ENCODE data around the gene THSD7A. TPM values are rescaled to one million over a fixed set of nuclear protein-coding genes. Genes with fewer than 3 reads are reported as not detected.

Gene THSD7A
- total RNA-seq, 1 experiment from 2014 or later, result 0.68 TPM

DNA sequence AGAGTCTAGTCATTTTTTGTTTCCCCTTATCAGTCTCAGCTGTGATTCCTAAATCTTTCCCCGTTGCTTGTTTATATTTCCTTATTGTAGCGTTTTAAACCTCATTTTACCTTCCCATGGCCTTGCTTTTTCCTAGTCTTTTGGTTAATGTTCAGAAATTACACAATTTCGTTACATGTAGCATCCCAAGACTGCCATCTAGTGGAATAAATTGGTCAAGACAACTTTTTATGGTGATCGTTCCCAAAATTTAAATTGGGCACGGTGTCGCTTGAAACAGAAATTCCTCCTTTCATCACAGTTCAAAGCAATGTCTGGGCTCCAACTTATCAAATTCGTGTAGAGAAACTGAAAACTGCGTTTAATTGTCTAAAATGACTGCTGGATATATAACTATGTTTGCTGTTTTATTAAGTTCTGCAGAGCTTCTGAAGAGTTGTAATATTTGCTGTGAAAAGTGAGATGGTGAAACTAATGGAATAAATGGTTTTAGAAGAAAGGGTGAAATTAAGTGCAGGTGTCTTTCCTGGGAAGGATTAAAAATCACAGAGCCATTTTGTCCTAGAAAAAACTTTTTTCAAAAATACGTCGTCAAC lies 488.1 kb downstream of the THSD7A start:
- ATAC-seq (peak; percentile 38; the same call in 1 of the 2 replicates), DNase-seq (ENCODE audit: low spot score) (no peak)
- H3K4me3 Mint-ChIP-seq, result no peak overlapping the region; the same call in 1 of the 2 replicates
- ChIA-PET CTCF (interaction anchor here (0.7 to 1.7 kb wide), 5 partner anchors 8 to 132 kb away, joined by 3 to 7 read pairs (median 3); no protein-coding TSS in a partner anchor), POLR2A (no interaction called here)
- H3K36me3 Mint-ChIP-seq, result no peaks in the 10 kb centered on the region
- no peaks in the 10 kb centered on the region; the same call in 1 of the 2 replicates for H3K27me3 Mint-ChIP-seq (ENCODE audit: low read depth)
- H3K9me3 Mint-ChIP-seq, result no peaks in the 10 kb centered on the region
- no peak overlapping the region for H3K27ac Mint-ChIP-seq
- peaks cover 24% of the 10 kb centered on the region for H3K4me1 Mint-ChIP-seq
- no peak for TF ChIP-seq HMGA2 (CRISPR knock-in tag; IDR thresholded peaks at IDR 0.05)
- TF ChIP-seq, protein P1, sequence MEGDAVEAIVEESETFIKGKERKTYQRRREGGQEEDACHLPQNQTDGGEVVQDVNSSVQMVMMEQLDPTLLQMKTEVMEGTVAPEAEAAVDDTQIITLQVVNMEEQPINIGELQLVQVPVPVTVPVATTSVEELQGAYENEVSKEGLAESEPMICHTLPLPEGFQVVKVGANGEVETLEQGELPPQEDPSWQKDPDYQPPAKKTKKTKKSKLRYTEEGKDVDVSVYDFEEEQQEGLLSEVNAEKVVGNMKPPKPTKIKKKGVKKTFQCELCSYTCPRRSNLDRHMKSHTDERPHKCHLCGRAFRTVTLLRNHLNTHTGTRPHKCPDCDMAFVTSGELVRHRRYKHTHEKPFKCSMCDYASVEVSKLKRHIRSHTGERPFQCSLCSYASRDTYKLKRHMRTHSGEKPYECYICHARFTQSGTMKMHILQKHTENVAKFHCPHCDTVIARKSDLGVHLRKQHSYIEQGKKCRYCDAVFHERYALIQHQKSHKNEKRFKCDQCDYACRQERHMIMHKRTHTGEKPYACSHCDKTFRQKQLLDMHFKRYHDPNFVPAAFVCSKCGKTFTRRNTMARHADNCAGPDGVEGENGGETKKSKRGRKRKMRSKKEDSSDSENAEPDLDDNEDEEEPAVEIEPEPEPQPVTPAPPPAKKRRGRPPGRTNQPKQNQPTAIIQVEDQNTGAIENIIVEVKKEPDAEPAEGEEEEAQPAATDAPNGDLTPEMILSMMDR (IDR thresholded peaks at IDR 0.05), result peak; percentile 72

DNA sequence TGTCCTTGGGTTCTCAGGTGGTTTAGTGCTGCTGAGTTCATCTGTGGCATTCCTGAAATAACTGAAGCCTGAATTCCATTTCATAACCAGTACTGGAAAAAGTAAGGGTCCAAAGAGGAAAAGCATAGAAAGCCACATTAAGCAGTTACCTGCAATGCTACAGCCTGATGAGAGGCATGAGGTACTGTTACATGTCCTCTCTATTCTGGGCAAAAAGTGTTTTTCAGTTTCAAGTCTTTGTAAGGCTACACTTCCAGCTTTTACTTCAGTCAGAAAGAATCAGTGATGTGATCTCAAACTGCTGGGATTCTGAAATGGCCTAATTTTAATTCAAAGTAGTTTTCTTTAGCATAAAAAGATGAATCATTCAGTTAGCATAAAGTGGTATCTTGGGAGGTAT lies 488.9 kb downstream of the THSD7A start:
- H3K36me3 Mint-ChIP-seq, result no peaks in the 10 kb centered on the region
- CTCF ChIA-PET, result interaction anchor here (0.7 to 1.7 kb wide), 4 partner anchors 10 to 131 kb away, joined by 3 to 7 read pairs (median 4); no protein-coding TSS in a partner anchor
- H3K9me3 Mint-ChIP-seq, result no peaks in the 10 kb centered on the region
- TF ChIP-seq, protein P2, sequence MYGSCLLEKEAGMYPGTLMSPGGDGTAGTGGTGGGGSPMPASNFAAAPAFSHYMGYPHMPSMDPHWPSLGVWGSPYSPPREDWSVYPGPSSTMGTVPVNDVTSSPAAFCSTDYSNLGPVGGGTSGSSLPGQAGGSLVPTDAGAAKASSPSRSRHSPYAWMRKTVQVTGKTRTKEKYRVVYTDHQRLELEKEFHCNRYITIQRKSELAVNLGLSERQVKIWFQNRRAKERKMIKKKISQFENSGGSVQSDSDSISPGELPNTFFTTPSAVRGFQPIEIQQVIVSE (CRISPR knock-in tag; IDR thresholded peaks at IDR 0.05; ENCODE audit: borderline replicate concordance), result no peak
- TF ChIP-seq ZBTB21 (CRISPR knock-in tag; IDR thresholded peaks at IDR 0.05; ENCODE audit: borderline replicate concordance), result no peak
- no peak for TF ChIP-seq NR3C1 (CRISPR knock-in tag; conservative IDR thresholded peaks at IDR 0.05; ENCODE audit: low read depth)
- TF ChIP-seq, protein P3, sequence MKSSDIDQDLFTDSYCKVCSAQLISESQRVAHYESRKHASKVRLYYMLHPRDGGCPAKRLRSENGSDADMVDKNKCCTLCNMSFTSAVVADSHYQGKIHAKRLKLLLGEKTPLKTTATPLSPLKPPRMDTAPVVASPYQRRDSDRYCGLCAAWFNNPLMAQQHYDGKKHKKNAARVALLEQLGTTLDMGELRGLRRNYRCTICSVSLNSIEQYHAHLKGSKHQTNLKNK (CRISPR knock-in tag; IDR thresholded peaks at IDR 0.05), result no peak
- no peak for TF ChIP-seq ZNF263 (CRISPR knock-in tag; IDR thresholded peaks at IDR 0.05; ENCODE audit: low read depth)
- no peak for TF ChIP-seq ZNF416 (CRISPR knock-in tag; IDR thresholded peaks at IDR 0.05)
- TF ChIP-seq ZNF317 (CRISPR knock-in tag; IDR thresholded peaks at IDR 0.05; ENCODE audit: borderline replicate concordance, low read depth), result no peak
- TF ChIP-seq NR2C2 (CRISPR knock-in tag; IDR thresholded peaks at IDR 0.05), result no peak
- TF ChIP-seq, protein P4, sequence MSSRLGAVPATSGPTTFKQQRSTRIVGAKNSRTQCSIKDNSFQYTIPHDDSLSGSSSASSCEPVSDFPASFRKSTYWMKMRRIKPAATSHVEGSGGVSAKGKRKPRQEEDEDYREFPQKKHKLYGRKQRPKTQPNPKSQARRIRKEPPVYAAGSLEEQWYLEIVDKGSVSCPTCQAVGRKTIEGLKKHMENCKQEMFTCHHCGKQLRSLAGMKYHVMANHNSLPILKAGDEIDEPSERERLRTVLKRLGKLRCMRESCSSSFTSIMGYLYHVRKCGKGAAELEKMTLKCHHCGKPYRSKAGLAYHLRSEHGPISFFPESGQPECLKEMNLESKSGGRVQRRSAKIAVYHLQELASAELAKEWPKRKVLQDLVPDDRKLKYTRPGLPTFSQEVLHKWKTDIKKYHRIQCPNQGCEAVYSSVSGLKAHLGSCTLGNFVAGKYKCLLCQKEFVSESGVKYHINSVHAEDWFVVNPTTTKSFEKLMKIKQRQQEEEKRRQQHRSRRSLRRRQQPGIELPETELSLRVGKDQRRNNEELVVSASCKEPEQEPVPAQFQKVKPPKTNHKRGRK (CRISPR knock-in tag; IDR thresholded peaks at IDR 0.05; ENCODE audit: borderline replicate concordance), result no peak
- TF ChIP-seq, protein P5, sequence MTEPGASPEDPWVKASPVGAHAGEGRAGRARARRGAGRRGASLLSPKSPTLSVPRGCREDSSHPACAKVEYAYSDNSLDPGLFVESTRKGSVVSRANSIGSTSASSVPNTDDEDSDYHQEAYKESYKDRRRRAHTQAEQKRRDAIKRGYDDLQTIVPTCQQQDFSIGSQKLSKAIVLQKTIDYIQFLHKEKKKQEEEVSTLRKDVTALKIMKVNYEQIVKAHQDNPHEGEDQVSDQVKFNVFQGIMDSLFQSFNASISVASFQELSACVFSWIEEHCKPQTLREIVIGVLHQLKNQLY (CRISPR knock-in tag; IDR thresholded peaks at IDR 0.05), result no peak
- no peak for TF ChIP-seq ZNF423 (CRISPR knock-in tag; IDR thresholded peaks at IDR 0.05)
- TF ChIP-seq, protein P6, sequence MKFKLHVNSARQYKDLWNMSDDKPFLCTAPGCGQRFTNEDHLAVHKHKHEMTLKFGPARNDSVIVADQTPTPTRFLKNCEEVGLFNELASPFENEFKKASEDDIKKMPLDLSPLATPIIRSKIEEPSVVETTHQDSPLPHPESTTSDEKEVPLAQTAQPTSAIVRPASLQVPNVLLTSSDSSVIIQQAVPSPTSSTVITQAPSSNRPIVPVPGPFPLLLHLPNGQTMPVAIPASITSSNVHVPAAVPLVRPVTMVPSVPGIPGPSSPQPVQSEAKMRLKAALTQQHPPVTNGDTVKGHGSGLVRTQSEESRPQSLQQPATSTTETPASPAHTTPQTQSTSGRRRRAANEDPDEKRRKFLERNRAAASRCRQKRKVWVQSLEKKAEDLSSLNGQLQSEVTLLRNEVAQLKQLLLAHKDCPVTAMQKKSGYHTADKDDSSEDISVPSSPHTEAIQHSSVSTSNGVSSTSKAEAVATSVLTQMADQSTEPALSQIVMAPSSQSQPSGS (CRISPR knock-in tag; IDR thresholded peaks at IDR 0.05; ENCODE audit: borderline replicate concordance, low read depth), result no peak
- TF ChIP-seq, protein P7, sequence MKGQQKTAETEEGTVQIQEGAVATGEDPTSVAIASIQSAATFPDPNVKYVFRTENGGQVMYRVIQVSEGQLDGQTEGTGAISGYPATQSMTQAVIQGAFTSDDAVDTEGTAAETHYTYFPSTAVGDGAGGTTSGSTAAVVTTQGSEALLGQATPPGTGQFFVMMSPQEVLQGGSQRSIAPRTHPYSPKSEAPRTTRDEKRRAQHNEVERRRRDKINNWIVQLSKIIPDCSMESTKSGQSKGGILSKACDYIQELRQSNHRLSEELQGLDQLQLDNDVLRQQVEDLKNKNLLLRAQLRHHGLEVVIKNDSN (CRISPR knock-in tag; IDR thresholded peaks at IDR 0.05), result no peak
- no peak for TF ChIP-seq RORB (CRISPR knock-in tag; IDR thresholded peaks at IDR 0.05)
- TF ChIP-seq, protein P8, sequence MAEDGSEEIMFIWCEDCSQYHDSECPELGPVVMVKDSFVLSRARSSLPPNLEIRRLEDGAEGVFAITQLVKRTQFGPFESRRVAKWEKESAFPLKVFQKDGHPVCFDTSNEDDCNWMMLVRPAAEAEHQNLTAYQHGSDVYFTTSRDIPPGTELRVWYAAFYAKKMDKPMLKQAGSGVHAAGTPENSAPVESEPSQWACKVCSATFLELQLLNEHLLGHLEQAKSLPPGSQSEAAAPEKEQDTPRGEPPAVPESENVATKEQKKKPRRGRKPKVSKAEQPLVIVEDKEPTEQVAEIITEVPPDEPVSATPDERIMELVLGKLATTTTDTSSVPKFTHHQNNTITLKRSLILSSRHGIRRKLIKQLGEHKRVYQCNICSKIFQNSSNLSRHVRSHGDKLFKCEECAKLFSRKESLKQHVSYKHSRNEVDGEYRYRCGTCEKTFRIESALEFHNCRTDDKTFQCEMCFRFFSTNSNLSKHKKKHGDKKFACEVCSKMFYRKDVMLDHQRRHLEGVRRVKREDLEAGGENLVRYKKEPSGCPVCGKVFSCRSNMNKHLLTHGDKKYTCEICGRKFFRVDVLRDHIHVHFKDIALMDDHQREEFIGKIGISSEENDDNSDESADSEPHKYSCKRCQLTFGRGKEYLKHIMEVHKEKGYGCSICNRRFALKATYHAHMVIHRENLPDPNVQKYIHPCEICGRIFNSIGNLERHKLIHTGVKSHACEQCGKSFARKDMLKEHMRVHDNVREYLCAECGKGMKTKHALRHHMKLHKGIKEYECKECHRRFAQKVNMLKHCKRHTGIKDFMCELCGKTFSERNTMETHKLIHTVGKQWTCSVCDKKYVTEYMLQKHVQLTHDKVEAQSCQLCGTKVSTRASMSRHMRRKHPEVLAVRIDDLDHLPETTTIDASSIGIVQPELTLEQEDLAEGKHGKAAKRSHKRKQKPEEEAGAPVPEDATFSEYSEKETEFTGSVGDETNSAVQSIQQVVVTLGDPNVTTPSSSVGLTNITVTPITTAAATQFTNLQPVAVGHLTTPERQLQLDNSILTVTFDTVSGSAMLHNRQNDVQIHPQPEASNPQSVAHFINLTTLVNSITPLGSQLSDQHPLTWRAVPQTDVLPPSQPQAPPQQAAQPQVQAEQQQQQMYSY (CRISPR knock-in tag; IDR thresholded peaks at IDR 0.05), result no peak
- TF ChIP-seq, protein P9, sequence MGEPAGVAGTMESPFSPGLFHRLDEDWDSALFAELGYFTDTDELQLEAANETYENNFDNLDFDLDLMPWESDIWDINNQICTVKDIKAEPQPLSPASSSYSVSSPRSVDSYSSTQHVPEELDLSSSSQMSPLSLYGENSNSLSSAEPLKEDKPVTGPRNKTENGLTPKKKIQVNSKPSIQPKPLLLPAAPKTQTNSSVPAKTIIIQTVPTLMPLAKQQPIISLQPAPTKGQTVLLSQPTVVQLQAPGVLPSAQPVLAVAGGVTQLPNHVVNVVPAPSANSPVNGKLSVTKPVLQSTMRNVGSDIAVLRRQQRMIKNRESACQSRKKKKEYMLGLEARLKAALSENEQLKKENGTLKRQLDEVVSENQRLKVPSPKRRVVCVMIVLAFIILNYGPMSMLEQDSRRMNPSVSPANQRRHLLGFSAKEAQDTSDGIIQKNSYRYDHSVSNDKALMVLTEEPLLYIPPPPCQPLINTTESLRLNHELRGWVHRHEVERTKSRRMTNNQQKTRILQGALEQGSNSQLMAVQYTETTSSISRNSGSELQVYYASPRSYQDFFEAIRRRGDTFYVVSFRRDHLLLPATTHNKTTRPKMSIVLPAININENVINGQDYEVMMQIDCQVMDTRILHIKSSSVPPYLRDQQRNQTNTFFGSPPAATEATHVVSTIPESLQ (CRISPR knock-in tag; IDR thresholded peaks at IDR 0.05), result no peak
- ATAC-seq, result no peak; the same call in 1 of the 2 replicates
- peaks cover 24% of the 10 kb centered on the region for H3K4me1 Mint-ChIP-seq
- no peak overlapping the region for H3K4me3 Mint-ChIP-seq
- DNase-seq (ENCODE audit: low spot score), result no peak
- POLR2A ChIA-PET, result no interaction called here
- no peaks in the 10 kb centered on the region; the same call in 1 of the 2 replicates for H3K27me3 Mint-ChIP-seq (ENCODE audit: low read depth)
- H3K27ac Mint-ChIP-seq, result no peak overlapping the region
